HG02840 (cell line): ENCODE data around the gene PHKA2.

Experiments
- ATAC-seq: cut with Tn5 transposase; IDR thresholded peaks from one replicate; pipeline ENCODE4 v1.9.1; 2021; ENCODE audit warnings: mild to moderate bottlenecking, moderate library complexity, moderate number of reproducible peaks; ENCODE audit not compliant: unreplicated experiment, low FRiP score

Gene PHKA2

GRCh38 chrX:18890724-18891547 is 93.0 kb downstream of the PHKA2 start:
- ATAC-seq, result no peak

GRCh38 chrX:18890049-18890381 is 93.9 kb downstream of the PHKA2 start:
- no peak for ATAC-seq

- ATAC-seq, result no peak
These were observed 94.4 kb downstream of the PHKA2 start for GRCh38 chrX:18889346-18890048.

DNA sequence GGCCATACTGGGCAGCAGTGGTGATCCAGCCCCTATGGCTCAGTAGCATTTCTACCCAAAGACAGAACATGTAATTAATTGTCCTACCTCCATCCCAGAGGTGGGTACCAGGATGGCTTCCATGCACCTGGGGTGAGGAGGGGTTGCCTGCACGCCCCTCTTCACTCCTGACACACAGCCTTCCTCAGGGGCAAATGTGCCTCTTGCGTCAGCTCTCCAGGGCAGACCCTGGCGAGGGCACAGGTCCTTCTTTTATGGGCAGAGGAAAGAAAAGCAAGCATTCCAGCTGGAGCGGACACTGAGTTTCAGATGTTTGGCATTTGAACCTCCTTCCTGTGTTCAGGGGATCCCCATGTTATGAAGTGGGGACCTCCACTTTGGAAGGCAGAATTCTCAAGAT is 95.6 kb downstream of the PHKA2 start:
- ATAC-seq, result no peak

GRCh38 chrX:18887825-18888212 is 96.1 kb downstream of the PHKA2 start:
- ATAC-seq, result no peak

DNA sequence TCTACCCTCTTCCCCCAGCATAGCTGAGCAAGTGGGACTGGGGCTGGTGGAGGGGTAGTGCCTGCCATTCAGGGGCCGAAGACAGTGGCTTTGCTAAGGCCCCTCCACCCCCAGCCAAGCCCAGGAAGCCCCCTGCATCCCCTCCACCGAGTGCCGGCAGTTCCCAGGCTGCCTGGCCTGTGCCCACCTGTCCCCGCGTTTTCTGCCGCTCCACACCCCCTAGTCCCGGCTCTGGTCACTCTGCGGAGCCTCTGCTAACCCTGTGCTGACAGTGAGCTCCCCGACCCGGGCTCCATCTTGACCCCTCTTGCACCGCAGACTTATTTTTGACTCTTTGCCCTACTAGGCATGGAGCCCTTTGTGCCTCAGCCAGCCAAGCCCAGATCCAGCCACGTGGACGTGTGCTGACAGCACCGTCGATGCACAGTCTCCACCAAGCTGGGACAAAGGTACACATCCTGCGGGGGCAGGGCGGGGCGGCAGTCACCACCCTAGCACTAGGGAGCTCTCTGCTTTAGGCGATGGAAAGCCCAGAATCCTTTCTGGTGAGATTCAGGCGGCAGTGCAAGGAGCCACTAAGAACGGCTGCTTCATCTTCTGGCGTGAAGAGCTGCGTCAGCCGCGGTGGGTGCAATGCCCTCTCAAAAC is 96.6 kb downstream of the PHKA2 start:
- no peak for ATAC-seq

DNA sequence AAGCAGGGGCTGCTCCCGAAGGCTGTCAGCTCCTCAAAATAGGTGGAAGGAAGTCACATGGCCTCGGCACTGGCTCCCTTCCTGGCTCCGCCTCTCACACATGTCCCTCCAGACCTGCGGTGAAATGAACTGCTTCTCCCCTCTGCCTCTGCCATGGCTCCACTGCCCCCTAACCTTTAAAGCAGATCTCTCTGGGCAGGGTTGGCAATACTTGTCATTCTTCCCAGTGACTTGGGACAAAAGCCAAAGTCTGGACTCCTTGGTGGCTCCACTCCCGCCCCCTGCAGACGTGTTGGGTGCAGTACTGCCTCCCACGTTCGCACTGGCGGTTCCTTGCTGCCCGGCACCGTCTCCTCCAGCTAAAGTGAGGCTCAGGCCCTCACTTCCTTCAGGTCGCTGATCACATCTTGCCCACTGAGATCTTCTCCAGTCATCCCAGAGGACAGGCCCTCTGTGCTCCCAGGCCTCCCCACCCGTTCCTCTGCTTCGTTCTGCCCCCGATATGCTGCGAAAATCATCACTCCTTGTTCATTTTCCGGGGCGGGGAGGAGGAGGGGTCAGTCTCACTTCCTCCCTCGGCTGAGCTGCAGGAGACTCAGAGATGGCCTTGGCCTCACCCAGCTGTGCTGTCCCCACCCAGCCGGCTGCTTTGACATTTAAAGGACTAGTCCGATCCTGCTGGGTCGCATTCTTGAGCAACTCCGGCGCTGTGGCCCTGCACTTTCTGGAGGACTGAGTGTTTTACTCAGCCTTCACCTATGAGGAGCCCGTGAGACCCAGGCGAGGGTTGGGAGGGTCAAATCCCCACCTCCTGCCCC is 97.4 kb downstream of the PHKA2 start:
- ATAC-seq, result peak; percentile 65

DNA sequence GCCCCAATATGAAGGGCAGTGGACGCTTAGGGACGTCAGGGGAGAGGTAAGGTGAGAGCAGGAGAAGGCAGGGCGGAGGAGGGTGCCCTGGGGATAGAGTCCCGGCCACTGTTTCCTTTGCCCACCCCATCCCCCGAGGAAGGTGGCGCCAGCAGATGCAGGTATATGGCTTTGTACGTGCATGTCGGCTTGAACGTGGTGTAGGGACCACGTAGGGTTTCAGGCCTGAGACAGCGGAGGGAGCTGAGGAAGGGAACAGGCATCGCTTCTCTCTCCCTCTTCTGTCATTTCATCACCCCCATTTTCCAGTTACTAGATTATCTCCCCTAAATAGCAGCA is 97.9 kb downstream of the PHKA2 start:
- no peak for ATAC-seq

- ATAC-seq, result peak; percentile 29
These were observed 98.4 kb downstream of the PHKA2 start for GRCh38 chrX:18885328-18886004.

DNA sequence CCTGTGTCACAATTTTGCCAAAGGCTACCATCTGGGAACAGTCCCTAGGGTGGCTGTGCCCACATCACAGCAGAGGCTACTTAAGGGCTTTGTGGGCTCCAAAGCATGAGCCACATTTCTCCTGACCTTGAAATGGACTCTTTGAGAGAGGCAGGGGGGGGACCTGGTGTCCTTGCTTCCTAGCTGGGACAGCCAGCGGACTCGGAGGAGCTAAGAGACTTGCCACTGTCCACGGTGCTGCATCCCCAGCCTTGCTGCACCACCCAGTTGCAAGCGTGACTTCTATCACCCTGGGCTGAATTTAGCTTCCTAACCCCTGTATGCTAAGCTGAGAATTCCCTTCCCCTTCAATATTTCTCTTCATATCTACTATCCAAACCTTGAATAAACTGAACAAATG is 99.0 kb downstream of the PHKA2 start:
- no peak for ATAC-seq

GRCh38 chrX:18883961-18884765 is 99.8 kb downstream of the PHKA2 start:
- ATAC-seq, result no peak

- ATAC-seq, result no peak
These were observed 100.5 kb downstream of the PHKA2 start for GRCh38 chrX:18883234-18883960.

DNA sequence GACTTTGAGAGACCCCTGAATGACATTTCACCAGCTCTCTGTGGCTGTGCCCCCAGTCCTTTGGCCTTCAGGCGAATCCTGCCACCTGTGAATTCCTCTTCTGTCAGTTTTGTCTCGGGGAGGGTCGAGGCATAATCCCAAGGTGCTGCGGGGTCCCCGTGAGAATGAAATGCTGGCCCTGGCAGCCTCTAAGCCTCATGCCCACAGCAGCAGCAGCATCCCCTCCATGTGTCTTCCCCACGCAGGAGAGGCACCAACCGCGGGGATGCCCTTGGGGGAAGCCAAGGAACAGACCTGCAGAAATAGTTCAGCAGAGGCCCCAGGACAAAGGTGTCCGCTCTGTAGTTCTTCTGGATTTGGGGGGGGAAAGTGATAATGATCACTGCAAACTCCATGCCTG is 104.8 kb downstream of the PHKA2 start:
- ATAC-seq, result no peak

- no peak for ATAC-seq
These were observed 106.4 kb downstream of the PHKA2 start for GRCh38 chrX:18877469-18877868.

DNA sequence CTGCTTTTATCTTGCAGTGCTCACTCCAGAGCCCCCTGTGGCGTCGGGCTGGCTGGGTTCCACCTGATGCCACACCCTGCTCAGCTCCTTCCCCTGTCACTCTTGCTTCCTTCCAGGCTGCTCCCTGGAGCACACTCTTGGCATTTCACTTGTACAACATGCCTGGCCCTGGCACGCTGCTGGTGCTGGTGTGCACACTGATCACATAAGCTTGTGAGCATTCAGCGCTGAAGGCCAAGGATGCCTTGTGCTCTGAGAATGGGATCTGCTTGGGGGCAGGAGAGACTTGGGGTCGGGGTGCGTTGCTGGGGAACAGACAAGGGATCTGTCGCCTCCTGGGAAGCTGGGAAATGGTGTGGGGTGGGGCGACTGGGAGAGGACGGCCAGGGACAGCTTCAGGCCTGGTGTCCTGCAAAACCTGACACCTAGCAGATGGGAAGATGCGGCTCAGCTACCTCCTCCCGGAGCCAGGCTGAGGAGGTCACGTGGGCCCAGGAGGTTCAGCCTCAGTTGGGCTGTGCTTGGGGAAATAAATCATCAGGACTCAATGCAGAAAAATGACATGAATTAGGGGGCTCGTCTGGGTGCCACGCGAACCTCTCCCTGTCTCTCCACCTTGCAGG is 108.5 kb downstream of the PHKA2 start:
- no peak for ATAC-seq

DNA sequence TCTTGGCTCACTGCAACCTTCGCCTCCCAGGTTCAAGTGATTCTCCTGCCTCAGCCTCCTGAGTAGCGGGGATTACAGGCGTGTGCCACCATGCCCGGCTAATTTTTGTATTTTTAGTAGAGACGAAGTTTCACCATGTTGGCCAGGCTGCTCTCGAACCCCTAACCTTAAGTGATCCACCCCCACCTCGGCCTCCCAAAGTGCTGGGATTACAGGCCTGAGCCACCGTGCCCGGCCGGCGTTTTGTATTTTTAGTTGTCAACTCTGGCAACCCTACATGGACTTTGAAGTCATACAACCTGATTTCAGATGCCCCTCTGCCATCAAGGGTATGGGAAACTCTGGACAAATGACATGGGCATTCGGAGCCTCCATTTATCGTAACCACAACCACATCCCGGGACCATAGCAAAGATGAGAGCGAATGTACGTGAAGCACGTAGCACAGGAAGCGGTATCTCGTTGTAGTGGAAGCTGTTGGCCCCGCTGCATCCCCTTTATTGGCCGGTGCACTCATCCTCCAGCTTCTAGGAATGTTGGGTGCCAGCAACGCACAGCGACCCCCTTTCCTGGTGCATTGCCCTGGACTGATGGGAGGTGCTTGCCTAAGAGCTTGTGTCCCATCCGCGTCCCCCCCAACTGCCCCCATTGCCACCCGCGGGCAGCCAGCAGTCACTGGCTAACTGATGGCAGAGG is 109.2 kb downstream of the PHKA2 start:
- ATAC-seq, result no peak

DNA sequence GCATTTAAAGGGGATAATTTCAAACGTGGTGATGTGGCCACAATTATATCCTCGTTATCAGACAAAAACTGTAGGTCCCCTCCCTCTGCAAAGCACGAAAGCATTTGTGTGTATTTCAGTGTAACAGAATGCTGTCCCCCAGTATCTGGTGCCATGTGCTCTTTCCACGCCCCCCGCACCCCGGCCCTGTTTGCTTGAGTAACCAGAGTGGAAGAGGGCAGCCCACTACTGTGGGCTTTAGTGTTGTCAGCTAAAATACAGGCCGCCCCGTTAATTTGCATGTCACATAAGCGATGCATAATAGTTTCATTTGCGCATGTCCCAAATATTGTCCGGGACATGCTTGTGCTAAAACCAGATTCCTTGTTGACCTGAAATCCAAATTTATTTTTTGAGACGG is 110.1 kb downstream of the PHKA2 start:
- no peak for ATAC-seq
